LNCaP clone FGC (cell line): ENCODE data around the gene DLEU7.

ENCODE experiments used
- DNase-seq: peaks from one replicate; pipeline ENCODE4 v3.0.0-alpha.2; 2011; ENCODE audit warnings: low read depth
- H3K4me3 ChIP-seq: 2 replicates; pipeline ENCODE4 v1.5.1; 2011; ENCODE audit warnings: mild to moderate bottlenecking, low read depth, low read length, control low read depth
- CTCF ChIP-seq: IDR thresholded peaks from 2 replicates; pipeline ENCODE4 v1.5.1; 2012; ENCODE audit warnings: mild to moderate bottlenecking; ENCODE audit not compliant: control insufficient read depth, insufficient read depth; ENCODE audit errors: extremely low read depth

The DLEU7 gene

GRCh38 chr13:50787316-50788195 is 55.9 kb downstream of the DLEU7 start:
- no peak for DNase-seq
- no peak overlapping the region for H3K4me3 ChIP-seq
- TF ChIP-seq CTCF = no peak

- TF ChIP-seq CTCF = no peak
- H3K4me3 ChIP-seq = no peak overlapping the region
- no peak for DNase-seq
Measured at GRCh38 chr13:50783717-50784290, 59.7 kb downstream of the DLEU7 start.

GRCh38 chr13:50783066-50783465 is 60.4 kb downstream of the DLEU7 start:
- H3K4me3 ChIP-seq = no peak overlapping the region
- DNase-seq = no peak
- no peak for TF ChIP-seq CTCF

GRCh38 chr13:50780201-50781015 is 63.1 kb downstream of the DLEU7 start:
- no peak overlapping the region for H3K4me3 ChIP-seq
- DNase-seq = no peak
- TF ChIP-seq CTCF = no peak

GRCh38 chr13:50779443-50780200 is 63.9 kb downstream of the DLEU7 start:
- TF ChIP-seq CTCF = no peak
- no peak for DNase-seq
- no peak overlapping the region for H3K4me3 ChIP-seq
